CD4-positive, CD25-positive, alpha-beta regulatory T cell (primary cell): ENCODE data around the gene INPP1. TPM values are rescaled to one million over a fixed set of nuclear protein-coding genes. Genes with fewer than 3 reads are reported as not detected.

Experiments used
- ATAC-seq, 2 donors: fragments of 150-1000 bp; cut with Tn5 transposase; one replicate each; pipeline ENCODE4 v1.10.0; 2021; ENCODE audit warnings: low read depth in 2 of 2, moderate number of reproducible peaks in 2 of 2, moderate library complexity in 1 of 2
- DNase-seq, 3 donors: peaks; one replicate each; pipeline versions ENCODE4 v3.0.0 to v3.0.0-alpha.2; 2012 to 2022; ENCODE audit warnings: mixed read lengths in 1 of 3
- H3K27ac ChIP-seq: one replicate; pipeline ENCODE4 v1.7.0; 2013; ENCODE audit warnings: mild to moderate bottlenecking, low read length; ENCODE audit not compliant: insufficient read depth, poor library complexity, severe bottlenecking
- H3K27me3 ChIP-seq: one replicate; pipeline ENCODE4 v1.7.0; 2013; ENCODE audit warnings: low read length; ENCODE audit not compliant: control insufficient read depth, insufficient read depth
- H3K36me3 ChIP-seq: one replicate; pipeline ENCODE4 v1.7.0; 2013; ENCODE audit warnings: mild to moderate bottlenecking, low read length, moderate library complexity; ENCODE audit not compliant: control insufficient read depth, insufficient read depth
- H3K4me1 ChIP-seq: 2 replicates; pipeline ENCODE4 v1.7.0; 2013; ENCODE audit warnings: mild to moderate bottlenecking, low read length; ENCODE audit not compliant: insufficient read depth, control insufficient read depth, poor library complexity, severe bottlenecking
- H3K4me3 ChIP-seq: one replicate; pipeline ENCODE4 v1.7.0; 2013; ENCODE audit warnings: low read depth, mild to moderate bottlenecking, low read length, moderate library complexity
- H3K9me3 ChIP-seq, 2 experiments: 1 replicate in 1 of 2; 2 replicates in 1 of 2; pipeline ENCODE4 v1.7.0; 2013; ENCODE audit warnings: low read length in 2 of 2, mild to moderate bottlenecking in 1 of 2, moderate library complexity in 1 of 2; ENCODE audit not compliant: control insufficient read depth in 2 of 2
- H3K27ac Mint-ChIP-seq, 3 donors: one replicate each; pipeline ENCODE4 v1.8.0; 2020 to 2022; ENCODE audit warnings: mild to moderate bottlenecking in 3 of 3, mixed read lengths in 3 of 3, moderate library complexity in 2 of 3
- H3K27me3 Mint-ChIP-seq: one replicate; pipeline ENCODE4 v1.8.0; 2022; ENCODE audit warnings: mild to moderate bottlenecking, mixed read lengths
- H3K36me3 Mint-ChIP-seq: one replicate; pipeline ENCODE4 v1.8.0; 2020; ENCODE audit warnings: mixed read lengths
- H3K4me1 Mint-ChIP-seq, 4 donors: one replicate each; pipeline ENCODE4 v1.8.0; 2020 to 2022; ENCODE audit warnings: mixed read lengths in 4 of 4, mild to moderate bottlenecking in 1 of 4
- H3K4me3 Mint-ChIP-seq, 4 donors: one replicate each; pipeline ENCODE4 v1.8.0; 2020 to 2022; ENCODE audit warnings: mild to moderate bottlenecking in 4 of 4, mixed read lengths in 4 of 4, moderate library complexity in 3 of 4
- H3K9me3 Mint-ChIP-seq, 7 donors: one replicate each; pipeline ENCODE4 v1.8.0; 2020 to 2022; ENCODE audit warnings: mixed read lengths in 7 of 7, mild to moderate bottlenecking in 3 of 7, moderate library complexity in 2 of 7
- polyA plus RNA-seq, 4 donors: library from polyadenylated mRNA; unstranded; fragments of 300-500 nt; fragmentation: Illumina TruSeq; gene quantifications; one replicate each; pipeline ENCODE4 v1.2.3, GENCODE V29; 2021
- total RNA-seq: library from RNA; stranded (reverse); gene quantifications from one replicate; pipeline ENCODE4 v1.2.3, GENCODE V29; 2022

INPP1 gene
- total and polyA plus RNA-seq, 5 donors from 2014 or later = 5.3 to 13.5 (median 13.1) TPM

- no peak for DNase-seq
These were observed 22.3 kb downstream of the INPP1 start for GRCh38 chr2:190365499-190366204.

DNA sequence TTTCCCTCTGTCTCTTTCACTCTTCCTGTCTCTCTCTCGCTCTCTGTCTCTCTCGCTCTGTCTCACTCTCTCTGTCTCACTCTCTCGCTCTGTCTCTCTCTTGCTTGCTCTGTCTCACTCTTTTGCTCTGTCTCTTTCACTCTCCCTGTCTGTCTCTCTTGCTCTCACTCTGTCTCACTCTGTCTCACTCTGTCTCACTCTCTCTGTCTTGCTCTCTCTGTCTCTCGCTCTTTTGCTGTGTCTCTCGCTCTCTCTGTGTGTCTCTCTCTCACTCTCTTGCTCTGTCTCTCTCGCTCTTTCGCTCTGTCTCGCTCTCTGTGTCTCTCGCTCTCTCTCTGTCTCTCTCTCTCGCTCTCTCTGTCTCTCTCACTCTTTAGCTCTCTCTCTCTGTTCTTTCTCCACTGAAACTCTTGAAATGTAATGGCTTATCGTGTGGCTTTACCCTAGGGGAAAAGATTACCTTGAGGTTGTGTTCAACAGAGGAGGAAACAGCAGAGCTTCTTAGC, 22.9 kb downstream of the INPP1 start:
- no peaks in the 10 kb centered on the region for H3K9me3 Mint-ChIP-seq
- H3K27ac ChIP-seq = no peak overlapping the region
- no peak overlapping the region for H3K4me3 ChIP-seq
- ATAC-seq (no peak), DNase-seq (no peak)
- peaks cover 2 to 18% (median 13%) of the 10 kb centered on the region in 4 donors for H3K4me1 Mint-ChIP-seq
- no peaks in the 10 kb centered on the region for H3K27me3 ChIP-seq
- H3K36me3 ChIP-seq = peaks cover 14% of the 10 kb centered on the region
- H3K36me3 Mint-ChIP-seq = peaks cover 33% of the 10 kb centered on the region
- no peak overlapping the region for H3K27ac Mint-ChIP-seq
- no peaks in the 10 kb centered on the region for H3K27me3 Mint-ChIP-seq
- no peaks in the 10 kb centered on the region for H3K9me3 ChIP-seq
- H3K4me1 ChIP-seq = peaks cover 10% of the 10 kb centered on the region
- no peak overlapping the region for H3K4me3 Mint-ChIP-seq

More at GRCh38 chr2:190365499-190366204, 22.3 kb downstream of the INPP1 start:
- no peak overlapping the region for H3K4me3 Mint-ChIP-seq
- H3K4me1 ChIP-seq = peaks cover 17% of the 10 kb centered on the region
- H3K4me3 ChIP-seq = no peak overlapping the region
- H3K36me3 ChIP-seq = peaks cover 8% of the 10 kb centered on the region
- no peak overlapping the region for H3K27ac ChIP-seq
- H3K4me1 Mint-ChIP-seq = peaks cover 6 to 25% (median 14%) of the 10 kb centered on the region in 4 donors
- H3K27ac Mint-ChIP-seq = no peak overlapping the region
- no peaks in the 10 kb centered on the region for H3K27me3 ChIP-seq
- H3K36me3 Mint-ChIP-seq = peaks cover 28% of the 10 kb centered on the region
- H3K9me3 Mint-ChIP-seq = no peaks in the 10 kb centered on the region
- no peak for ATAC-seq
- no peaks in the 10 kb centered on the region for H3K9me3 ChIP-seq
- no peaks in the 10 kb centered on the region for H3K27me3 Mint-ChIP-seq

GRCh38 chr2:190367091-190367490, 23.7 kb downstream of the INPP1 start:
- H3K4me1 Mint-ChIP-seq = peaks cover 2 to 13% (median 7%) of the 10 kb centered on the region in 4 donors
- H3K36me3 Mint-ChIP-seq = peaks cover 33% of the 10 kb centered on the region
- H3K4me1 ChIP-seq = peaks cover 3% of the 10 kb centered on the region
- no peaks in the 10 kb centered on the region for H3K27me3 Mint-ChIP-seq
- H3K4me3 Mint-ChIP-seq = no peak overlapping the region
- H3K27ac Mint-ChIP-seq = no peak overlapping the region
- H3K9me3 Mint-ChIP-seq = no peaks in the 10 kb centered on the region
- H3K27me3 ChIP-seq = no peaks in the 10 kb centered on the region
- DNase-seq (no peak), ATAC-seq (no peak)
- H3K9me3 ChIP-seq = no peaks in the 10 kb centered on the region
- H3K27ac ChIP-seq = no peak overlapping the region
- H3K4me3 ChIP-seq = no peak overlapping the region
- peaks cover 14% of the 10 kb centered on the region for H3K36me3 ChIP-seq

DNA sequence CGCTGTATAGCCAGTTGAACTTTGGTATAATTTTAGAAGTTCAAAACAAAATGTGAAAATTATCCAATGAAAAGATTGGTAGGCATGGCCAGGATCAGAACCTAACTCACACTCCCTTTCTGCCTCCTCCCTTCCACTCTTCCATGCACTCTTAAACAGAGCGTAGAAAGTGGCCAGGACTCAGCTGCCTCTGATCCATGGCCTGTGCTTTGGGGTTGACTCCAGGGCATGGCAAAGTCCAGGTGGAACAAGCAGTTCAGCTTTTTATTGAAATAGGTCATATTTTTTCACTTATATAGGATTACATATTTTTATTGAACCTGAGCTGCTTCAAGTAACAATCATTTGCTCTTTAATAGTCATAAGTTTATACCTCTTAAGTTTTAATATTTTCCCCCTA, 26.2 kb downstream of the INPP1 start:
- Mint-ChIP-seq H3K9me3 (no peaks in the 10 kb centered on the region), H3K36me3 (peaks cover 29% of the 10 kb centered on the region), H3K27ac (no peak overlapping the region), H3K4me1 (peaks cover 1 to 6% (median 5%) of the 10 kb centered on the region in 4 donors), H3K4me3 (no peak overlapping the region), H3K27me3 (no peaks in the 10 kb centered on the region)
- no peak for DNase-seq
- Histone ChIP-seq H3K4me3 (no peak overlapping the region), H3K4me1 (no peaks in the 10 kb centered on the region), H3K9me3 (no peaks in the 10 kb centered on the region), H3K27me3 (no peaks in the 10 kb centered on the region), H3K27ac (no peak overlapping the region), H3K36me3 (peaks cover 14% of the 10 kb centered on the region)
- no peak for ATAC-seq

DNA sequence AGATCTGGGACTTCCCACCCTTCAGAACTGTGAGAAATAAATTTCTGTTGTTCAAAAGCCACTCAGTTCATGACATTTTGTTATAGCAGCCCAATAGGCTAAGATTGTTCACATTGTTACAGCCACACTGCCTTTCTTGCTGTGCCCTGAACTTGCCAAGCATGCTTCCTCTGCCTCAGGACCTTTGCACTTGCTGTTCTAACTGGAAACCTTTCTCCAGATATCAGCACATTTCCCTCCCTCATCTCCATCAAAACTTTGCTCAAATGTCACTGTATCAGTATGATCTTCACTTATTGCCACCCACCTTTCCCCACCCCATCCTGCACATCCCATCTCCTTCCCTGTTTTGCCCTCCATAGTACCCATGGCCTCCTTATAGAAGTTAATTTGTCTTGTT, 32.7 kb downstream of the INPP1 start:
- no peak overlapping the region for H3K27ac ChIP-seq
- DNase-seq (no peak), ATAC-seq (no peak)
- H3K27ac Mint-ChIP-seq = no peak overlapping the region
- H3K36me3 ChIP-seq = peaks cover 2% of the 10 kb centered on the region
- peaks cover 1% of the 10 kb centered on the region for H3K36me3 Mint-ChIP-seq
- no peak overlapping the region for H3K4me3 ChIP-seq
- no peaks in the 10 kb centered on the region for H3K4me1 ChIP-seq
- no peaks in the 10 kb centered on the region for H3K9me3 ChIP-seq
- H3K9me3 Mint-ChIP-seq = no peaks in the 10 kb centered on the region
- no peak overlapping the region for H3K4me3 Mint-ChIP-seq
- H3K27me3 ChIP-seq = no peaks in the 10 kb centered on the region
- H3K27me3 Mint-ChIP-seq = peaks cover 5% of the 10 kb centered on the region
- peaks cover 0 to 5% (median 3%) of the 10 kb centered on the region in 4 donors for H3K4me1 Mint-ChIP-seq

- DNase-seq = no peak
- no peak for ATAC-seq
- no peaks in the 10 kb centered on the region for H3K9me3 ChIP-seq
- no peaks in the 10 kb centered on the region for H3K9me3 Mint-ChIP-seq
- no peak overlapping the region for H3K27ac ChIP-seq
- H3K4me3 Mint-ChIP-seq = no peak overlapping the region
- no peaks in the 10 kb centered on the region for H3K36me3 Mint-ChIP-seq
- H3K4me1 Mint-ChIP-seq = peaks cover 0 to 5% (median 3%) of the 10 kb centered on the region in 4 donors
- H3K27me3 ChIP-seq = no peaks in the 10 kb centered on the region
- no peaks in the 10 kb centered on the region for H3K4me1 ChIP-seq
- H3K36me3 ChIP-seq = no peaks in the 10 kb centered on the region
- H3K4me3 ChIP-seq = no peak overlapping the region
- no peak overlapping the region for H3K27ac Mint-ChIP-seq
- peaks cover 5% of the 10 kb centered on the region for H3K27me3 Mint-ChIP-seq
These were observed 33.3 kb downstream of the INPP1 start for GRCh38 chr2:190376591-190377245.

- Histone ChIP-seq H3K27ac (no peak overlapping the region), H3K4me3 (no peak overlapping the region), H3K27me3 (no peaks in the 10 kb centered on the region), H3K36me3 (no peaks in the 10 kb centered on the region), H3K4me1 (no peaks in the 10 kb centered on the region), H3K9me3 (no peaks in the 10 kb centered on the region)
- no peaks in the 10 kb centered on the region for H3K4me1 Mint-ChIP-seq
- H3K27ac Mint-ChIP-seq = no peak overlapping the region
- no peak overlapping the region for H3K4me3 Mint-ChIP-seq
- DNase-seq = no peak
- ATAC-seq = no peak
- H3K9me3 Mint-ChIP-seq = no peaks in the 10 kb centered on the region
- no peaks in the 10 kb centered on the region for H3K36me3 Mint-ChIP-seq
- peaks cover 5% of the 10 kb centered on the region for H3K27me3 Mint-ChIP-seq
These were observed 35.5 kb downstream of the INPP1 start for GRCh38 chr2:190378880-190379237.
